ENCODE data around the gene GMPS. TPM values are rescaled to one million over a fixed set of nuclear protein-coding genes. Genes with fewer than 3 reads are reported as not detected.

Gene GMPS
- total and polyA plus RNA-seq, 2 of the 8 experiments (the other 6 are each of a cell fraction or from before 2014, with no cell fraction given) = 57.7 to 175 TPM

GRCh38 chr3:155906900-155907299 lies 36.5 kb downstream of the GMPS start:
- Histone ChIP-seq H2BK120ac (replicated peaks; ENCODE audit: low read depth, low read length) (no peak overlapping the region), H2BK12ac (ENCODE audit: low read depth, low read length) (no peak overlapping the region), H3K23me2 (ENCODE audit: low read depth, low read length) (no peaks in the 10 kb centered on the region), H2AK5ac (ENCODE audit: low read depth, low read length) (no peak overlapping the region), H3K79me2 (ENCODE audit: control insufficient read depth in 1 of 2, insufficient read depth in 2 of 2, low read length in 2 of 2) (no peaks in the 10 kb centered on the region), H3K14ac (ENCODE audit: insufficient read length) (no peak overlapping the region), H3K4ac (replicated peaks; ENCODE audit: insufficient read length, low read depth, low read length) (no peak overlapping the region), H3K23ac (ENCODE audit: insufficient read length) (no peak overlapping the region), H4K91ac (replicated peaks; ENCODE audit: insufficient read length, low read length) (no peak overlapping the region), H2BK15ac (ENCODE audit: low read length) (no peak overlapping the region), H4K5ac (ENCODE audit: insufficient read length, low read depth, low read length) (no peak overlapping the region), H3K79me1 (ENCODE audit: low read depth, low read length) (no peaks in the 10 kb centered on the region), H2AFZ (ENCODE audit: low read length) (no peak overlapping the region), H3K56ac (replicated peaks; ENCODE audit: insufficient read length, low read depth, low read length) (no peak overlapping the region), H4K20me1 (replicated peaks in 1 of 2; ENCODE audit: control insufficient read depth in 1 of 2, insufficient read depth in 2 of 2, low read length in 2 of 2) (peaks cover 0 to 3% of the 10 kb centered on the region in 2 experiments), H3K18ac (ENCODE audit: extremely low read depth, low read length) (no peak overlapping the region), H3K4me2 (ENCODE audit: insufficient read depth in 1 of 2, low read depth in 2 of 2, low read length in 2 of 2) (no peak overlapping the region), H3K9ac (replicated peaks in 1 of 4; ENCODE audit: extremely low read depth in 1 of 4, low read depth in 3 of 4, low read length in 3 of 4) (no peak overlapping the region), H2BK5ac (ENCODE audit: low read depth, low read length) (no peak overlapping the region), H3K4me1 (replicated peaks in 1 of 4; ENCODE audit: control insufficient read depth in 3 of 4, insufficient read depth in 4 of 4, low read length in 3 of 4) (no peaks in the 10 kb centered on the region), H3K9me3 (ENCODE audit: insufficient read depth in 2 of 2, low read depth in 1 of 2, low read length in 1 of 2) (no peaks in the 10 kb centered on the region; a peak in 1 of 4 replicates), H3K36me3 (ENCODE audit: control insufficient read depth in 2 of 4, insufficient read depth in 4 of 4, low read length in 3 of 4) (peaks cover 4 to 65% (median 21%) of the 10 kb centered on the region in 4 experiments; a peak in 7 of 8 replicates), H3K27me3 (replicated peaks in 1 of 4; ENCODE audit: control insufficient read depth in 3 of 4, extremely low read depth in 1 of 4, insufficient read depth in 3 of 4, low read length in 3 of 4) (peaks cover 0 to 1% (median 0%) of the 10 kb centered on the region in 4 experiments; a peak in 1 of 7 replicates), H4K8ac (ENCODE audit: extremely low read depth, insufficient read depth, low read length) (no peak overlapping the region), H2BK20ac (ENCODE audit: low read length) (no peak overlapping the region), H3K27ac (ENCODE audit: low read depth, low read length) (no peak overlapping the region), H3K4me3 (ENCODE audit: extremely low read depth in 1 of 4, insufficient read depth in 2 of 4, low read depth in 3 of 4, low read length in 4 of 4) (no peak overlapping the region)
- DNase-seq (ENCODE audit: low read depth in 1 of 2, low spot score in 2 of 2) (no peak), FAIRE-seq (no peak)
- 95% methylated on average over 1 of the region's 1 CpG; no CpG with 5 or more reads in 1 of the 2 experiments for WGBS, 2 experiments (ENCODE audit: extremely low coverage in 1 of 2, insufficient coverage in 1 of 2, insufficient read length in 1 of 2, insufficient replicate concordance in 2 of 2, low coverage in 1 of 2, low lambda C conversion rate in 2 of 2, missing lambda C conversion rate in 1 of 2)
- ChIA-PET POLR2A (ENCODE audit: partially characterized antibody) (no interaction called here), CTCF (ENCODE audit: partially characterized antibody) (interaction anchor here (1.5 kb wide), 1 partner anchor 102 kb away, joined by 4 read pairs; no protein-coding TSS in a partner anchor)
- TF ChIP-seq TAF7 (optimal IDR thresholded peaks at IDR 0.05; ENCODE audit: borderline replicate concordance, low read depth, low read length) = no peak
- TF ChIP-seq ATF3 (IDR thresholded peaks at IDR 0.05; ENCODE audit: insufficient read depth, low read depth, low read length) = no peak

Measured in H1 (cell line).